ENCODE results near the gene MRPS6.

GRCh38 chr21:34055615-34056014 lies 17.8 kb upstream of the MRPS6 start:
- TF ChIP-seq POLR2AphosphoS5 (IDR thresholded peaks at IDR 0.05; ENCODE audit: insufficient read depth in 1 of 2, low read depth in 1 of 2), result no peak
- TF ChIP-seq CTCF (IDR thresholded peaks at IDR 0.05), result no peak

Data from vagina (tissue), 2 donors.